GM23338 (cell line): ENCODE data around the gene MKKS. TPM values are rescaled to one million over a fixed set of nuclear protein-coding genes. Genes with fewer than 3 reads are reported as not detected.

Source experiments
- ATAC-seq: fragments of 200-7000 bp; cut with Tn5 transposase; 3 replicates; pipeline ENCODE4 v1.9.1; 2020
- DNase-seq: peaks from one replicate; pipeline ENCODE4 v3.0.0-alpha.2; 2015; ENCODE audit warnings: low spot score
- H2AFZ ChIP-seq: fragments of 200-600 bp; sonication (generic); 2 replicates; pipeline ENCODE4 v1.8.0; 2016; ENCODE audit warnings: antibody characterized with exemption, mild to moderate bottlenecking, moderate library complexity
- H3F3A ChIP-seq: fragments of 200-600 bp; sonication (generic); replicated peaks from 2 replicates; pipeline ENCODE4 v1.8.0; 2017; ENCODE audit warnings: antibody characterized with exemption, mixed run types, low read depth
- H3K27ac ChIP-seq: fragments of 200-600 bp; sonication (generic); 2 replicates; pipeline ENCODE4 v1.6.1; 2016; ENCODE audit warnings: low read depth
- H3K27me3 ChIP-seq: fragments of 200-600 bp; sonication (generic); 2 replicates; pipeline ENCODE4 v1.8.0; 2016; ENCODE audit warnings: mild to moderate bottlenecking, mixed run types, moderate library complexity; ENCODE audit not compliant: insufficient read depth
- H3K36me3 ChIP-seq: fragments of 200-600 bp; sonication (generic); 2 replicates; pipeline ENCODE4 v1.8.0; 2016; ENCODE audit warnings: mild to moderate bottlenecking; ENCODE audit not compliant: insufficient read depth
- H3K4me1 ChIP-seq: fragments of 200-600 bp; sonication (generic); 2 replicates; pipeline ENCODE4 v1.8.0; 2016; ENCODE audit warnings: mild to moderate bottlenecking, moderate library complexity; ENCODE audit not compliant: insufficient read depth
- H3K4me2 ChIP-seq: fragments of 200-600 bp; sonication (generic); 2 replicates; pipeline ENCODE4 v1.7.1; 2017; ENCODE audit warnings: mixed run types
- H3K4me3 ChIP-seq: fragments of 200-600 bp; sonication (generic); 2 replicates; pipeline ENCODE4 v1.6.1; 2016; ENCODE audit warnings: mixed run types
- H3K79me2 ChIP-seq: fragments of 200-600 bp; sonication (generic); replicated peaks from 2 replicates; pipeline ENCODE4 v1.8.0; 2017; ENCODE audit warnings: mild to moderate bottlenecking; ENCODE audit not compliant: insufficient read depth
- H3K9me2 ChIP-seq: fragments of 200-600 bp; sonication (generic); 2 replicates; pipeline ENCODE4 v1.8.0; 2017; ENCODE audit not compliant: insufficient read depth
- H4K20me1 ChIP-seq: fragments of 200-600 bp; sonication (generic); replicated peaks from 2 replicates; pipeline ENCODE4 v1.8.0; 2017; ENCODE audit warnings: mild to moderate bottlenecking; ENCODE audit not compliant: insufficient read depth
- H3K27ac Mint-ChIP-seq: 2 replicates; pipeline ENCODE4 v1.8.0; 2020; ENCODE audit warnings: inconsistent platforms, mild to moderate bottlenecking, moderate library complexity, mixed read lengths
- H3K27me3 Mint-ChIP-seq: 3 replicates; pipeline ENCODE4 v1.8.0; 2022; ENCODE audit warnings: low read depth, mild to moderate bottlenecking, moderate library complexity, mixed read lengths, inconsistent platforms; ENCODE audit not compliant: insufficient read depth, poor library complexity
- H3K36me3 Mint-ChIP-seq: 3 replicates; pipeline ENCODE4 v1.8.0; 2021; ENCODE audit warnings: low read depth, mild to moderate bottlenecking, inconsistent platforms, moderate library complexity, mixed read lengths
- H3K4me1 Mint-ChIP-seq: 3 replicates; pipeline ENCODE4 v1.8.0; 2020; ENCODE audit warnings: mild to moderate bottlenecking, inconsistent platforms, mixed read lengths
- H3K4me3 Mint-ChIP-seq: 3 replicates; pipeline ENCODE4 v1.8.0; 2021; ENCODE audit warnings: moderate library complexity, mild to moderate bottlenecking, inconsistent platforms, mixed read lengths
- H3K9me3 Mint-ChIP-seq: 3 replicates; pipeline ENCODE4 v1.8.0; 2020; ENCODE audit warnings: moderate library complexity, mild to moderate bottlenecking, inconsistent platforms, mixed read lengths
- CREB1 ChIP-seq: fragments of 250-450 bp; sonication (Bioruptor Pico); IDR thresholded peaks from 2 replicates; pipeline ENCODE4 v1.5.0; 2020; ENCODE audit warnings: low read depth, mild to moderate bottlenecking, moderate library complexity
- CTCF ChIP-seq, 2 experiments: fragments of 200-600 bp in 1 of 2; sonication (generic) in 1 of 2; conservative IDR thresholded peaks; 2 replicates each; pipeline versions ENCODE4 v1.5.1 to v1.6.1; 2016 to 2017; ENCODE audit warnings: antibody characterized with exemption in 2 of 2, low read depth in 2 of 2, mild to moderate bottlenecking in 2 of 2, moderate library complexity in 1 of 2
- NANOG ChIP-seq: IDR thresholded peaks from 2 replicates; pipeline ENCODE4 v1.6.1; 2016; ENCODE audit warnings: antibody characterized with exemption, borderline replicate concordance
- POLR2AphosphoS5 ChIP-seq: IDR thresholded peaks from 2 replicates; pipeline ENCODE4 v1.6.1; 2016; ENCODE audit warnings: antibody characterized with exemption, low read depth
- ZNF462 ChIP-seq: fragments of 250-450 bp; sonication (Bioruptor Pico); IDR thresholded peaks from 2 replicates; pipeline ENCODE4 v1.5.0; 2020; ENCODE audit warnings: mild to moderate bottlenecking, moderate library complexity
- polyA plus RNA-seq: library from polyadenylated mRNA; unstranded; fragments of >200 nt; fragmentation: Nextera tagmentation; extraction: Ambion mirVana; gene quantifications from 2 replicates; pipeline ENCODE4 v1.2.1, GENCODE V29; 2016
- total RNA-seq: library from RNA; depleted of rRNA; stranded (reverse); fragments of >200 nt; shearing (Covaris generic); gene quantifications from 2 replicates; pipeline ENCODE4 v1.2.3, GENCODE V29; 2014

Gene MKKS
- total and polyA plus RNA-seq, 2 experiments from 2014 or later, result 13.4 to 16.7 TPM

GRCh38 chr20:10443936-10444335 is 9.9 kb upstream of the MKKS start:
- Histone ChIP-seq H3K4me1 (peaks cover 8% of the 10 kb centered on the region), H3K79me2 (peaks cover 59% of the 10 kb centered on the region), H3K36me3 (0 out of 2 replicates have a peak, but pooled peaks cover 4% of the 10 kb centered on the region), H3K4me3 (no peak overlapping the region), H3K9me2 (no peaks in the 10 kb centered on the region), H4K20me1 (no peaks in the 10 kb centered on the region), H3K4me2 (no peak overlapping the region), H3K27me3 (no peaks in the 10 kb centered on the region), H2AFZ (no peak overlapping the region), H3K27ac (no peak overlapping the region), H3F3A (no peaks in the 10 kb centered on the region)
- DNase-seq (no peak), ATAC-seq (no peak)
- Mint-ChIP-seq H3K4me1 (peaks cover 21% of the 10 kb centered on the region), H3K4me3 (no peak overlapping the region), H3K27ac (no peak overlapping the region), H3K27me3 (no peaks in the 10 kb centered on the region), H3K9me3 (no peaks in the 10 kb centered on the region), H3K36me3 (no peaks in the 10 kb centered on the region)
- TF ChIP-seq ZNF462, result no peak
- TF ChIP-seq POLR2AphosphoS5, result no peak
- no peak for TF ChIP-seq CTCF (conservative IDR thresholded peaks at IDR 0.05; ENCODE audit: low read depth in 2 of 2)
- no peak for TF ChIP-seq CREB1
- no peak for TF ChIP-seq NANOG
